GM23338 (cell line): ENCODE measurements around the gene SLC25A15.

Experiments used
- CREB1 ChIP-seq: fragments of 250-450 bp; sonication (Bioruptor Pico); IDR thresholded peaks from 2 replicates; pipeline ENCODE4 v1.5.0; 2020; ENCODE audit warnings: low read depth, mild to moderate bottlenecking, moderate library complexity
- EZH2 ChIP-seq: fragments of 200-600 bp; sonication (generic); IDR thresholded peaks from one replicate; pipeline ENCODE4 v1.8.0; 2017; ENCODE audit warnings: antibody characterized with exemption, mild to moderate bottlenecking, low read depth; ENCODE audit not compliant: unreplicated experiment
- EZH2phosphoT487 ChIP-seq: fragments of 200-600 bp; sonication (generic); IDR thresholded peaks from one replicate; pipeline ENCODE4 v1.8.1; 2018; ENCODE audit warnings: antibody characterized with exemption; ENCODE audit not compliant: unreplicated experiment
- JUNB ChIP-seq: IDR thresholded peaks from one replicate; pipeline ENCODE4 v1.6.1; 2016; ENCODE audit warnings: antibody characterized with exemption; ENCODE audit not compliant: unreplicated experiment
- NANOG ChIP-seq: IDR thresholded peaks from 2 replicates; pipeline ENCODE4 v1.6.1; 2016; ENCODE audit warnings: antibody characterized with exemption, borderline replicate concordance
- POLR2AphosphoS5 ChIP-seq: IDR thresholded peaks from 2 replicates; pipeline ENCODE4 v1.6.1; 2016; ENCODE audit warnings: antibody characterized with exemption, low read depth
- REST ChIP-seq: IDR thresholded peaks from one replicate; pipeline ENCODE4 v1.6.1; 2018; ENCODE audit warnings: antibody characterized with exemption; ENCODE audit not compliant: unreplicated experiment
- STAT1 ChIP-seq: IDR thresholded peaks from one replicate; pipeline ENCODE4 v1.6.1; 2016; ENCODE audit warnings: antibody characterized with exemption; ENCODE audit not compliant: unreplicated experiment
- ZNF331 ChIP-seq: fragments of 250-450 bp; sonication (Bioruptor Pico); IDR thresholded peaks from 2 replicates; pipeline ENCODE4 v1.5.0; 2020; ENCODE audit warnings: low read depth, mild to moderate bottlenecking, moderate library complexity
- TF ChIP-seq, protein P1 (sequence below), 2 experiments: fragments of 200-600 bp in 1 of 2; sonication (generic) in 1 of 2; conservative IDR thresholded peaks; 2 replicates each; pipeline versions ENCODE4 v1.5.1 to v1.6.1; 2016 to 2017; ENCODE audit warnings: antibody characterized with exemption in 2 of 2, low read depth in 2 of 2, mild to moderate bottlenecking in 2 of 2, moderate library complexity in 1 of 2

GRCh38 chr13:40809471-40809870 is 20.1 kb downstream of the SLC25A15 start:
- TF ChIP-seq, protein P1, sequence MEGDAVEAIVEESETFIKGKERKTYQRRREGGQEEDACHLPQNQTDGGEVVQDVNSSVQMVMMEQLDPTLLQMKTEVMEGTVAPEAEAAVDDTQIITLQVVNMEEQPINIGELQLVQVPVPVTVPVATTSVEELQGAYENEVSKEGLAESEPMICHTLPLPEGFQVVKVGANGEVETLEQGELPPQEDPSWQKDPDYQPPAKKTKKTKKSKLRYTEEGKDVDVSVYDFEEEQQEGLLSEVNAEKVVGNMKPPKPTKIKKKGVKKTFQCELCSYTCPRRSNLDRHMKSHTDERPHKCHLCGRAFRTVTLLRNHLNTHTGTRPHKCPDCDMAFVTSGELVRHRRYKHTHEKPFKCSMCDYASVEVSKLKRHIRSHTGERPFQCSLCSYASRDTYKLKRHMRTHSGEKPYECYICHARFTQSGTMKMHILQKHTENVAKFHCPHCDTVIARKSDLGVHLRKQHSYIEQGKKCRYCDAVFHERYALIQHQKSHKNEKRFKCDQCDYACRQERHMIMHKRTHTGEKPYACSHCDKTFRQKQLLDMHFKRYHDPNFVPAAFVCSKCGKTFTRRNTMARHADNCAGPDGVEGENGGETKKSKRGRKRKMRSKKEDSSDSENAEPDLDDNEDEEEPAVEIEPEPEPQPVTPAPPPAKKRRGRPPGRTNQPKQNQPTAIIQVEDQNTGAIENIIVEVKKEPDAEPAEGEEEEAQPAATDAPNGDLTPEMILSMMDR (conservative IDR thresholded peaks at IDR 0.05; ENCODE audit: low read depth in 2 of 2), result no peak
- TF ChIP-seq EZH2phosphoT487 (no peak), CREB1 (no peak), EZH2 (no peak), POLR2AphosphoS5 (no peak), NANOG (no peak), REST (no peak), ZNF331 (no peak), STAT1 (no peak), JUNB (no peak)
